HCEC 1CT (cell line): ENCODE data around the gene GRIFIN.

ENCODE experiments used
- DNase-seq: peaks from one replicate; pipeline ENCODE4 v3.0.0-alpha.2; 2017

Gene GRIFIN

DNA sequence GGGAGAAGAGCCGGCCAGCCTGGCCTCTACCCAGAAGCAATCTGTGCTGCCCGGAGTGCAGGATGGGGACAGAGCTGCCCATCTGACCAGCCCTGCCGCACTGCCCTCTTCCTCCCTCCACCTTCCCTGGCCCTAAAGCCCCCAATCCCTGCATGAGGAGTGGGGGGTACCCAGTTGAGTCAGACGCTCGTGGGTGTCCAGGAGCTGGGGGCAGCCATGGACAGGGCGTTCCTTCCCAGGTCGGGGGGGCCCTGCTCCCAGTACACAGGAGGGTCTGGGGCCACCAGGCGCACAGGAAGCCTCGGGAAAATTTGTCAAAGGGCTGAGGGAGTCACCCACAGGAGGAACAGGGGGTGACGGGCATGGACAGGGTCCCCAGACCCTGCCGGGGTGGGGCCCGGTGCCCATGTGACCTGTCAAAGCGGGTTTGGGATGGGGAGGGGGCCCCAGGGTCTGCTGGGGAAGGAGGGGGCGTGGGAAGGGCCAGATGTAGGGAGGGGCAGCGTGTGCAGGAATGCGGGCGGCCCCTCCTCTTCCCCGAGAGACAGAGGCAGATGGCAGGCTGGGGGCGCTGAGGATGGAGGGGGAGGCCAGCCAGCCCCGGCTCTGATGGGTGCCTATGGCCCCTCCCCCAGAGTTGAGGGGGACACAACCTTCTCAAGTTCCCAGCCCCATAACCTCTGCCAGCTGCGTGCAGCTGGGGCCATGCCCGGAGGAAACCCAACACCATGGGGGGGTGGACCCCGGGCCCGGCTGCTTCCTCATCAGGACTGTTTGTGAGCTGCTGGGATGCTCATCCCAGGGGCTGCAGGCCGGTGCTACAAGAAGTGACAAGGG is 21.5 kb upstream of the GRIFIN start:
- DNase-seq, result no peak

DNA sequence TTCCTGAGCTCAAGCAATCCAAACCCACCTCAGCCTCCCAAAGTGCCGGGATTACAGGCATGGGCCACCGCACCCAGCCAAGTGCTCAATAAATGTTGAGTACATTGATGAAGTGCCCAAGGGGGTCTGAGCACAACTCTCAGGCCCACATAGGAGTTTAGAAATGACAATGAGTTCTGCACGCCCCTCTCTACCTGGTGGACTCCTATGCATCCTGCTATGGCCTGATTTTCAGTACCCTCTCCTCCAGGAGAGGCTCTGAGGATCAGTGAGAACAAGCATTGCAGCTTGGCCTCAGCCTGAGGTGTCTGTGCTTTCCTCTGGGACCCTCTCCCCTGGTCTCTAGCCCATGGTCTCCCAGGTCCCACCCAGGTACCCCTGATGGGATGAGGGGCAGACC is 20.9 kb upstream of the GRIFIN start:
- no peak for DNase-seq

DNA sequence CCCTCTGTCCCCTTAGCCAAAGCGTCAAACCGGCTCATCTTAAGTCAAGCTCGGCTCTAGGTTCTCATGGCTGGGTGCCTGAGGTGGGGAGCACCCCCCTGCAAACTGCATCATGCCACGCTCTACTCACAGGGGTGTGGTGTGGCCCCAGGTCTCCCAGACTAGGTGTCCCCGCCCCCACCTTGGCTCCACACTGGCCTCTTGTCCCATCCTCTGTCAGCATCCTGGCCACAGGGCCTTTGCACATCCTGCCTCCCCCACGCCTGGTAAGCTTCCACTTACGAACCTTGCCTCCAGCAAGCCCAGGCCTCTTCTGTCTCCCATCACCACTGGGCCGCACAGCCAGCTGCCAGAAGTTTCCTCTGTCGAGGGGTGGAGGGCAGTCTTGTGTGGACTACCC is 20.2 kb upstream of the GRIFIN start:
- no peak for DNase-seq

DNA sequence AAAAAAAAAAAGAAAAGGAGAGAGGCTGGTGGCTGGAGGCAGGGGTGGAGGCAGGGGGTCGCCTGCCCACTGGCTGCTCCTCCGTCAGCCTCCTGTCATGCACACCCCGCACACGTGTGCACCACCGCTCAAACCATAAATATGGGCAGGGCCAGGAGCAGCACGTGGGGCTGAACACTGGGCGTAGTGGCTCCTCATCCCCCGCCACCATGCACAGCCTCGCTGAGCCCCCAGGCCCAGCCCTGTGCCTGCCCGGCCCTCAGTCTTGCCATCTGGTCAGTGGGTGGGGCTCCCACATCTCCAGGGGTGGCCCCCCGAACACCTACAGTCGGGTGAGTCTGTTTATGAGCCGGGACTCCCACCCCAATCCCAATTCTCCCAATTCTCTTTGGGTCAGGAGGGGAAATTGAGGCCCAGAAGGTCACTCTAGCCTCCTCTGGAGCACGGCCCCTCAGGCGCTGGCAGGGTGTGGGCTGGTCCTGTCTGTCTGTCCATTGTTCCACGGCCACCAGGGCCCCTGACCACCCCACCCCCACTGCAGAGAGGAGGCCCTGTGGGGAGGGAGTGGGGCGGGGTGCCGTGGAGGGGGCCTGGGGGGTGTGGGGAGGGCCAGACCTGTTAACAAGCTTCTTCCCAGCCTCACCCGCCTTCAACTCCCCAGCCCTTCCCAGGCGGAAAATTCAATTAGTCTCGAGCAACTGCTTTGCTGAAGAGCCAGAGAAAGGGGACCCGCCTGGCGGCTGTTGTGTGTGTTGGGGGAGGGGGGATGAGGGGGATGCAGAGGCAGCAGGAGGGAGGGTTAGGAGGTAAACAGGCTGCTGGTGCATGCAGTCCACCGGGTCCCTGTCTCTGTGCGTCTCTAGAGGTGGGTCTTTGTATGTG is 19.5 kb upstream of the GRIFIN start:
- no peak for DNase-seq

DNA sequence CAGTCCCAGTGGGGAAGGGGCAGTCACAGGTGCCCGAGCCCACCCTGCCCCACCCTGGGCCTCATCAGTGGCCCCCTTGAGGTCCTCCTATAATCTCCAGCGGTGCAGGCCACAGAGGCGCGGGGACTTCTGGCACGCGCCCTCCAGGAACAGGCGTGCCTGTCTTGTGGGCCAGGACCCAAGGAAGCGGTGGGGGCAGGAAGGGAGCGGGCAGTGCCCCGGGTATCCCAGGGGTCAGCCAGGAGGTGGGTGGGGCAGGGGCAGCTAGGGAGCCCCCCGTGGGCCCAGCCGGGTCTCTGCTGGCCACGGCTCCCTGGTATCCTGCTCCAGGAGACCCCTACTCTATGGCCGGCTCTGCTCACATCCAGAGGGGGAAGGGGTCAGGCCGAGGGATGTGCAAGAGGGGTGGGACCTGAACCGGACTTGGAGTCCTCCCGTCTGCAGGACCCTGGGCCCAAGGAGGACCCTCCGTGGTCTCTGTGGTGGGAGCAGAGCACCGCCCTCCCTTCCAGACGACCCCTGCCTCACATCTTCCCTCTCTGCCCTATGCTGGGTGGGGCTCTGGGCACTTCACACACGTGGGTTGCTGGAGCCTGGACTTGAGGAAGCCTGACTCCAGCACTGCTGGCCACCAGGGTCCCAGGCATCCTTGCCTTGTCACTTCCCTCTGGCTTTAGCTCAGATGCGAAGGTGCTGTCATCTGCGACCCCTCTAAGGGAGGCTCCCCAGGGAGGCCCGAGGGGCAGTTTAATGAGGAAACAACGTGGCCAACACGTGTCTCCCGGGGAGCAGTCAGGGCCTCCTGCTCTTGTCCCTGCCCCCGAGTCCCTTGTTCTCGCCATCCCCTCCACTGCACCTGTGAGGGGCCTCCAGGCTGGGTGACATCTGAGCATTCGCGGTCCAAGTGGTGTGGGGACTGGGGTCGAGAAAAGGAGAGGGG is 18.3 kb upstream of the GRIFIN start:
- DNase-seq, result no peak

DNA sequence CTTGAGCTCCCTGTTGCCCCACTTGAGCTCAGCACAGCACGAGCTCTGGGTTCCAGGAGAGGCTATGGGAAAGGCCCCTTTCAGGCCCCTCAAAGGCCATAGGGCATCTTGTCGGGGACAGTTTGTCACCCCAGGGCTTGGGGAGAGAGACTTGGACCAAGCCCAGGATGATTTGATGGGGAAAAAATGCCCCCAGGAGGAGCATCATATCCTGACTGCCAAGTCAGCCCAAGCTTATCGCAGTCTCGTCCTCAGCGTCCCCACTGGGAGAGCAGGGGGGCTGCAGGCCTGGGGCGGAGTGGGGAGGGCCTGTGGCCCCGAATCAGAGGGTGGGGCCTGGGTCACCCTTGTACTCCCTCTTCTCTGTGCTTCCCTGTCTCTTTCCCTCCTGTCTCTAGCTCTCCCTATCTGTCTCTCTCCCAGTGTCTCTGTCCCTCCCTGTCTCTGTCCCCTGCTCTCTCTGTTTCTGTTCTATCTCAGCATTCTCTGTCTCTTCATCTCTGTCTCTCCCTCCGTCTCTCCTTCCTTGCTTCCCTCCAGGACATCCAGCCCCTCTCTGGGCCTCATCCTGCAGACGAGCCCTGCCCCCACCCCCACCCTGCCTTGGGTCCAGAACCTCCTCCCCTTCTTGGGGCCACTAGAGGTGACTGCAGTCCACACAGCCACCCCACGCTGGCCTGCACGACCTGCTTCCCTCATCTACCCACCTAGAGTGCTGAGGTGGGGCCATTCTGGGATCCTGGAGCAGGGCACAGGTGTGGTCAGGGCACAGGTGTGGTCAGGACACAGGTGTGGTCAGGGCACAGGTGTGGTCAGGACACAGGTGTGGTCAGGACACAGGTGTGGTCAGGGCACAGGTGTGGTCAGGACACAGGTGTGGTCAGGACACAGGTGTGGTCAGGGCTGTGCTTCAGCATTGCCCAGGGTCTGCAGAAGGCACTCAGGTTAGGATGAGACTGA is 17.3 kb upstream of the GRIFIN start:
- DNase-seq, result no peak

DNA sequence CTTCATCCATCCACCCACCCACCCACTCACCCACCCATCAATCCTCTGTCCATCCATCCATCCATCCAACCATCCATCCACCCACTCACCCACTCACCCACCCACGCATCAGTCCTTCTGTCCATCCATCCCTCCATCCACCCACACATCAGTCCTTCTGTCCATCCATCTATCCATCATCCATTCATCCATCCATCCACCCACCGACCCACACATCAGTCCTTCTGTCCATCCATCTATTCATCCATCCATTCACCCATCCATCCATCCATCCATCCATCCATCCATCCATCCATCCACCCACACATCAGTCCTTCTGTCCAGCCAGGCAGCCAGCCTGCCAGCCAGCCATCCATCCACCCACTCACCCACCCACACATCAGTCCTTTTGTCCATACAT is 15.8 kb upstream of the GRIFIN start:
- no peak for DNase-seq

DNA sequence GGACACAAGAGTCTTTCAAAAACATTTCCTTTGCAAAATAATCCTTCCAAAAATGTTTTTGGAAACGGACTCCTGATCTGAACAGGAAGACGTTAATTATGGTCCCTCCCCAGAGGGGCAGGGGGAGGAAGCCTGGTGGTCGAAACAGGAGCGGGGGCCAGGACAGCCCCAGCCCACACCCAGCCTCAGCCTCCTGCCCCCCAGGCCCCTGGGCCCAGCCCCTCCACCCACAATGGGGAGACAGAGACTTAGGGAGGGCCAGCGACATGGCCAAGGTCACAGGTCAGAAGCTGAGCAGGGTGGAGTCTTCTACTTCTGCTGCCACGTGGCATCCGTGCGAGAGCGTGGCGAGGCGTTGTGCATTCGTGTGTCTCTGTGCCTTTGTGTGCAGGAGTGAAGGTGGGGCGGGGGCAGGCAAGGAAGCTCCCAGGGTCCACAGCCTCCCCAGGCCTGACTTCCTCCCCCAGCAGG is 14.0 kb upstream of the GRIFIN start:
- DNase-seq, result no peak

DNA sequence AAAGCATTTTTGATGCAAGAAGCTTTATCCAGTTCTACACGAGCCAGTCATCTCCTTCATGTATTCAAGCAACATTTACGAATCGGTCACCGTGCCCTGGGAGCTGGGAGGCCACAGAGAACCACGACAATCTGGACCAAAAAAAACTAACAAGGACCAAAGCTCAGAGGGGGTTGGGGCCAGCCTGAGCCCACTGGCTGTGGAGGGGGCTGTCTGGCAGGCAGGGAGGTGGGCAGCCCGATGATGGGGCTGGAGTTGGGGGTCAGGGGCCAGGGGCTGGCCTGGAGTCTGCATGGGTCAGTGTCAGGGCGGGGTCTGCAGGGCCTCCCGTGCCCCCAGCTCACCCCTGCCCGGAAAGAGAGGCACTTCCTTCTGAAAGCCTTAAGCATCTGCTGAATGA is 12.5 kb upstream of the GRIFIN start:
- no peak for DNase-seq

DNA sequence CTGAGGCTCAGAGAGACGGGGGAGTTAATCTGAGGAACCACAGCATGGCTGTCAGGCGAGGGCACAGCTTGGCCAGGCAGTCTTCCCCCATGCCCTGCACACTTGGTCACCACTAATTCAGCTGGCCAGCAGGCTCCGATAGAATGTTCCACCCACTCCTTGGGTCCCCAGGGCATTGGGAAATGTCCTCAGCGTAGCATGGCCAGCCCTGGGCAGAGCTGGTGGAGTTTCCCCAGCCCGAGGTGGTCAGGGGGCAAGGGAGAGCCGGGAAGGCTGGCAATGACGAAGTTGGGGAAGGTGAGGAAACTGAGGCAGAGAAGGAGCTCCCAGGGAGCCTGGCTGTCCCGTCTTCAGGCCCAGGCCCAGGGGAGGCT is 12.1 kb upstream of the GRIFIN start:
- no peak for DNase-seq

DNA sequence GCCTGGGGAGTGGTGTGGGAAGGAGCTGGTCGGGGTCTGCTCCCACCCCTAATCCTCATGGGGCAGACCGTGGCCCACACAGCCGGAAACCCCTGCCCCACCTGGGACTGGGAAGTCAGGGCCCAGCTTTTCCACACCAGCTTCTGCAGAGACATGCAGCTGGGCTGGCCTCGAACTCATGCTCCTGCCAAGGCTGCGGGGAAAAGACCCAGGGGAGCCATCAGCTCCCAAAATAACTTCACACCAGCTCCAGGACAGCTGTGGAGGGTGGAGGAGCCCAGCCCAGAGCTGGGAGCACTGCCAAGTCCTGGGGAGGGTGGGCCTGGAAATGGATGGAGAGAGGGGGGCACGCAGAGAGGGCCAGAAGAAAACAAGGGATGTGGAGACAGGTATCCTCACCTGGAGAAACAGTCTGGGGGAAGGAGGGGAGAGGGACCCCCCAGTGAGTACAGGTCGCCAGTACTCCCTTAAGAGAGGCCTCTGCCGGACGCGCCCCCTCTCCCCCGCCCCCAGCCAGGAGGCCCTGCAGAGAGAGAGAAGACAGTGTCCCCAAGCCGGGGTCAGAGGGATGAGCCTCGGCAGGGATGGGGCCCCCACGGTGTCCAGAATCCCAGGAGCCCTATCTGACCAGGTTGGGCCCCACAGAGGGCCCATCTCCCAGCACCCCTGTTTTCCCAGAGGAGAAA is 11.5 kb upstream of the GRIFIN start:
- DNase-seq, result no peak

DNA sequence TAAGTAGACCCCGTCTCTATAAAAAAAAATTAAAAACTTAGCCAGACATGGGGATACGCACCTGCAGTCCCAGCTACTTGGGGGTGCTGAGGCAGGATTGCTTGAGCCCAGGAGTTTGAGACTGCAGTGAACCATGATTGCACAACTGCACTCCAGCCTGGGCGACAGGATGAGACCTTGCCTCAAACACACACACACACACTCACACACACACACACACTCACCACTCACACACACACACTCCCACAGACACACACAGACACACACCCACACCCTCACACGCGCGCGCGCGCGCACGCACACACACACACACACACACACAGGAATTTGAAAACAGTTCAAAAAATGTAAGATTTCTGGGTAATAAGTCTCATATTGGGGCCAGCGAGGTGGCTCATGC is 8.7 kb upstream of the GRIFIN start:
- no peak for DNase-seq

DNA sequence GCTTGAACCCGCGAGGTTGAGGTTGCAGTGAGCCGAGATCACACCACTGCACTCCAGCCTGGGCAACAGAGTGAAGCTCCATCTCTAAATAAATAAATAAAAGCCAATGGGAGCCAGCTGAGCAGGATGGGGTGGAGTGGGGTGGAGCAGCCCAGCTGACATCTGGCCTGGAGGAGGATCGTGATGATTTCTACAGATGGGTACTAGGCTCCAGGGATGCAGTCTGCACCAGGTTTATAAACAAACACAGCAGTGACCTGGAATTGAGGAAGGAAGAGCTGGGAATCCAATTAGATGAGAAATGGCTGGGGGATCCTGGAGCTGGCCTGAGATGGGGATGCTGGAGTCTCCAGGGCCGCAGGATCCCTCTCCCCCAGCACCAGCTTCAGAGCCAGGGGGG is 7.3 kb upstream of the GRIFIN start:
- DNase-seq, result no peak

DNA sequence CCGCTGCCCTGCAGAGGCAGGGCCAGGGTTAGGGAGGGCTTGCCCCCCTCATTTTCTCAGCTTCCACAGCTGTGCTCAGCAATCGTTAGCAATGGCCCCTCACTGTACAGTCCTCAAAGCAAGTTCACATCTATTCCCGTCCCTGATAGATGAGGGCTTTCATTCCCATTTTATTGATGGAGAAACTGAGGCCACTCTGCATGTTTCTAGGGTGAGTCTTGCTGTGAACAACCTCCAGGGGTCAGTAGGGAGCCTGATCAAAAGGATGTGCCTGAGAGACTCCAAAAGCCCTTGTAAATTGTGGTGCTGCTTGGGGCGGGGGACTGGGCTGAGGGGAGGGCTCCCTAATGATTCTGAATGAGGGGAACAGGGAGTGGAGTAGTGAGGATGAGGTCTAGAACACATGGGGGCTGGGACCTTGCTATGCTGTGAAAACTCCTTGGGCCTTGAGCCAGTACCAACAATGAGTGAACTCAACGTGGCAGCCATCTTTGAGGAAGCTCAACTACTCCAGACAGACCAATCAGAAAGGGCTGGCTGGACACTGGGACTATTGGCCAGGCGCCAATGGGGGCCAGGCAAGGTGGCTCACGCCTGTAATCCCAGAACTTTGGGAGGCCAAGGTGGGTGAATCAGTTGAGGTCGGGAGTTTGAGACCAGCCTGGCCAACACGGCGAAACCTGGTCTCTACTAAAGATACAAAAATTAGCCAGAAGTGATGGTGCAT is 6.7 kb upstream of the GRIFIN start:
- no peak for DNase-seq

DNA sequence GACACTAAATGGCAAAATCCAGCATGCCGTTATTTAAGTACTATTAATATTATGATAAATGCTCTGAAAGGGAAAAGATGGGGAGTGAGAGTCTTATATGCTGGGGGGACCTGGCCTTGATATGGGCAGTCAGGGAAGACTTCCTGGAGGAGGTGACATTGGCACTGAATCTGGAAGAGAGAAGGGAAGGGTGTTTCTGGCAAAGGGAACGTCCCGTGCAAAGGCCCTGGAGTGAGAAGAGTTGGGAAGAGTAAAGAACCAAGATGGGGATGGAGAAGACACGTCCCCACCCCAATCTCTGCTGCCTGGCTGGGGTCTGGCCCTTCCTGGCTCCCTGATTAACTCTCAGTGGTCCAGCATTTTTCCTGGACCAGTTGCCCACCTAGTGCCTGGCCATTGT is 5.0 kb upstream of the GRIFIN start:
- no peak for DNase-seq

DNA sequence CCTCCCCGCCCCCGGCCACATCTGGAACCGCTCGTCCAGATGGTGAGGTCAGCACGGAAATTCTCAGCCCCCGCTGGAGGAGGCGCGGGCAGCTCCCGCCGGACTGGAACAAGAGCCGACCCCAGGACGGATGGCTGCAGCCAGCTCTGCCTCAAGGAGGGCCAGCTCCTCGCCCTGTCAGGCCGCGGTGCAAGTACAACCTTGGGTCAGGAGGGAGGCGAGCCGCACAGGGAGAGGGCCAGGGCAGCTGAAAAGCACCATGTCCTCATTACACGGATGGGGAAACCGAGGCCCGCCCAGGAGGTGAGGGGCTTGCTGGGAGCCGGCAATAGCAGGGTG is 3.8 kb upstream of the GRIFIN start:
- no peak for DNase-seq

DNA sequence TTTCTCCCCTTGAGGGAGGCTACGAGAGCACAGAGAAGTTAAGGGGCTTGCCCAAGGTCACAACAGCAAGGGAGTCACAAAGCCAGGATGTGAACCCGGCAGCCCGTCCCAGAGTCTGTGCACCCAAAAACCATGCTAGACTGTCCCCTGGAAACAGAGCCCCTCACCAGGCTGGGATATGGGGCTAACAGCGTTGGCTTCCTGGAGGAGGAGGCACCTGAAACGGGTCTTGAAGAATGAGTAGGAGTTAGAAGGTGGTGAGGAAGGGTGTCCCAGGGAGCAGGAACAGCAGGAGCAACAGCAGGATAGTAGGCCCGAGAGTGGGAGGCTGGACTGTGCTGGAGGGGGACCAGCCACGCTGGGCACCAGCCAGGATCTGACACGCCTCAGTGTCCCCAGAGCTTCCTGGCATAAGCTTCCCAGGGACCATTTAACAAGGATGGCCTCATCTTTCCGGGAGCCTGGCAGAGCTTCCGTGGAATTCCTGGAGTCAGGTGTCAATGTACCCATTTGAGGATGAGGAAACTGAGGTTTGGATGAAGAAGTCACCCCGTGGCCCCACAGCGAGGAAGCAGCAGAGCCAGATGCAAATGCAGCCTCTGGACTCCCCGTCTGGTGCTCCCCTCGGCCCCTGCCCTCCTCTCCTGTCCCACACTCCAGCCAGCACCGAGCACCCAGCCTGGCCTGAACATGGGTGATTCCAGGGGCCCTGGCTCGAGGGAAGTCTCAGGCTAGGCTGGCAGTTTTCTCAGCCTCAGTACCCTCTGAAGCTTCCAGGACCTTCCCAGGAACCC is 3.3 kb upstream of the GRIFIN start:
- no peak for DNase-seq

DNA sequence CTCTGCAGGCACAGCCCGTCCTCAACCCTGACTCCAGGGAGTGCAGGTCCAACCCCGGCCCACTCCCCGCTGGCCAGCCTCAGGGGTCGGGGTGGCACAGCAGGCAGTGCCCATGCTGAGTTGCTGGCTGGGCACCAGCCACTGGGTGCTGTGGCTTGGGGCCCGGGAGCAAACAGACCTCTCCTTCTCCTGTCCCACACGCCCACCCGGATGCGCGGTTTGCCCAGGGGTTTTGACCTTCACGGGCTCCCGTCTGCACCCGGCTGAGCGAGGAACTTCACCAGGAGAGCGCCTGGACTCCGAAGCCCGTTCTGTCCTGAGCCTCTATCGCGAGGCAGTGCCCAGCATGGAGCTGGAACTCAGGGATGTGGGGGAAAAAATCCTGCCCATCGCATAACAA is 2.6 kb upstream of the GRIFIN start:
- no peak for DNase-seq

DNA sequence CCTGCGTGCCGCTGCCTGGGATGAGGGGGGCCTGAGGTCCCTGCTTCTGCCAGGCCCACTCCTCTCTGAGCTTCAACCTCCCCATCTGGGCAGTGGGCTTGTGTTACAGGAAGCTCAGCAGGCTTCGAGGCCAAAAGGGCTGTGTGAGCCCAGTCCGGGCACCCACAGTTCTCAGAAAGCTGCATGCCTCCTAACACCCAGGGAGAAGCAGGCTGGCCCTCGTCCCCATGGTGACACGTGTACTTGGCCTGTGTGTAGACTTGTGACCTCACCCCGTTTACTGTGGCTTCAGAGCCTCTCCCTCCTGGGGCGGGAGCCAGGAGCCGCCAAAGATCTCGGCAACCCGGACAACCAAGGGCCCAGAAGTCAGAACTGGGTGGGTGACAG is 2.2 kb upstream of the GRIFIN start:
- DNase-seq, result no peak
